ENCODE data around the gene OR1D5. TPM values are rescaled to one million over a fixed set of nuclear protein-coding genes. Genes with fewer than 3 reads are reported as not detected.
"Not testable (repeated sequence)": the region's sequence is repeated elsewhere in the genome, so short reads cannot be mapped to it uniquely, and the experiment has no call there.

The OR1D5 gene
- total RNA-seq, 2 experiments from 2014 or later = not detected

DNA sequence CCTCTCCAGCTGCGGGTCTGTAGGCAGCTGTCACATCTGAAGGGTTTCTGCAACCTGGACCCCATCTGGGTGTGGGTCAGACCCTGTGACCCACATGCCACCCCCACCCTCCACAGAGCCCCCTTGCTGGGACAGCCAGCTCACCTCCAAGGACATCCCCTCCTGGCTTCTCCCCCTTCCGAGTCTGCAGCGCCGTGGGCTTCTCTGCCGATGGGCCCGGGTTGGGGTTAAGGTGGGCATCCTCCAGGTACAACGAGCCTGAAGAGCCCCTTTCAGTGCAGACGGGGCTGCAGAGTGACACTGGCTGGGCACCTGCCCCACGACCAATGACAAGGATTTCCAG, 28.9 kb downstream of the OR1D5 start:
- ATAC-seq (no peak), DNase-seq (no peak)
- Mint-ChIP-seq H3K9me3 (no peaks in the 10 kb centered on the region), H3K36me3 (ENCODE audit: low read depth) (no peaks in the 10 kb centered on the region), H3K4me3 (no peak overlapping the region), H3K27me3 (peaks cover 4% of the 10 kb centered on the region), H3K27ac (no peak overlapping the region), H3K4me1 (ENCODE audit: low read depth) (peaks cover 3% of the 10 kb centered on the region)
- ChIA-PET POLR2A (interaction anchor here (0.8 kb wide), 1 partner anchor 14 kb away, joined by 3 read pairs; no protein-coding TSS in a partner anchor), CTCF (interaction anchor here (1.2 to 2.5 kb wide), 2 partner anchors 8 to 120 kb away, joined by 3 to 6 read pairs; no protein-coding TSS in a partner anchor)
- TF ChIP-seq, protein P1, sequence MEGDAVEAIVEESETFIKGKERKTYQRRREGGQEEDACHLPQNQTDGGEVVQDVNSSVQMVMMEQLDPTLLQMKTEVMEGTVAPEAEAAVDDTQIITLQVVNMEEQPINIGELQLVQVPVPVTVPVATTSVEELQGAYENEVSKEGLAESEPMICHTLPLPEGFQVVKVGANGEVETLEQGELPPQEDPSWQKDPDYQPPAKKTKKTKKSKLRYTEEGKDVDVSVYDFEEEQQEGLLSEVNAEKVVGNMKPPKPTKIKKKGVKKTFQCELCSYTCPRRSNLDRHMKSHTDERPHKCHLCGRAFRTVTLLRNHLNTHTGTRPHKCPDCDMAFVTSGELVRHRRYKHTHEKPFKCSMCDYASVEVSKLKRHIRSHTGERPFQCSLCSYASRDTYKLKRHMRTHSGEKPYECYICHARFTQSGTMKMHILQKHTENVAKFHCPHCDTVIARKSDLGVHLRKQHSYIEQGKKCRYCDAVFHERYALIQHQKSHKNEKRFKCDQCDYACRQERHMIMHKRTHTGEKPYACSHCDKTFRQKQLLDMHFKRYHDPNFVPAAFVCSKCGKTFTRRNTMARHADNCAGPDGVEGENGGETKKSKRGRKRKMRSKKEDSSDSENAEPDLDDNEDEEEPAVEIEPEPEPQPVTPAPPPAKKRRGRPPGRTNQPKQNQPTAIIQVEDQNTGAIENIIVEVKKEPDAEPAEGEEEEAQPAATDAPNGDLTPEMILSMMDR (IDR thresholded peaks at IDR 0.05) = no peak
- intact Hi-C loops (cut with micrococcal nuclease) = no loop called here

DNA sequence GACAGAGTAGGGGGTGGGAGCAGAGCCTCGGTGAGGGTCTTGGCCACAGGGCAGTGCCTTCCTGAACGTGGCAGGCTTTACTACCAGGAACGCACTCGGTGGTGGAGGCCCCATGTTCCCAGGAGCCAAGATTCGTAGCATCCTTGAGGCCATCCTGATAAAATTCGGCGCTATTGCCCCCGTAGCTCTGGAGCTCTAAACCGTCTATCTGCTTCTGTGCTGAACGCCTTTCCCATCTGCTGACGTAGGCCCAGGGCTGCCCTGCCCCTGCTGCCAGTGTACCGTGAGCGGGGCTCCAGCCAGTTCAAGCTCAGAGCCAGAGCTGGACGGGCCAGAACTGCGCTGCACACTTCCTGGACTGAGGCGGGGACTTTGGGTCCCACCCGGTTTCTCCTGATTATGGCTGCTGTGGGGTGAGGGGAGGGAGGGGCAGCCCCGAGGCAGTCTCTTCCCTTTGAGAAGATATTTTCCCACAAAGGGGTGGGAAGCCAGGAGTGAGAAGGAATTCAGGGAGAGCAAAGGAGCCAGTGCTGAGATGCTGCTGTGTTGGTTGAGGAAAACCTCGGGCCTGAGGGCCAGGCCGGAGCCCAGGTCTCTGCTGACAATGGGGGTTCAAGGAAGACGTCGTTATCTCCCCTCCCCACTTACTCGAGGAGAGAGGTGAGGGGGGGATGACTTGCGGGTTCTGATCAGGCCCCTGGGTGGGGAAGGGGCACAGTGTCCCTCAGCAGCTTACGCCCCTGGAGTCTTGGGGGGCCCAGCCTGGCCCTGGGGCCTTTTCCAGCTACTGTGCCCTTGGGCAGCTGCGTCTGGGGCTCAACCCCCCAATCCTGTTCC, 29.4 kb downstream of the OR1D5 start:
- no peak for ATAC-seq
- no peak for DNase-seq
- Mint-ChIP-seq H3K27ac (no peak overlapping the region), H3K4me1 (ENCODE audit: low read depth) (peaks cover 1% of the 10 kb centered on the region), H3K4me3 (no peak overlapping the region), H3K27me3 (peaks cover 2% of the 10 kb centered on the region), H3K9me3 (no peaks in the 10 kb centered on the region), H3K36me3 (ENCODE audit: low read depth) (no peaks in the 10 kb centered on the region)
- CTCF ChIA-PET = interaction anchor here (2.5 kb wide), 1 partner anchor 9 kb away, joined by 6 read pairs; no protein-coding TSS in a partner anchor
- intact Hi-C loops (cut with micrococcal nuclease) = no loop called here
- TF ChIP-seq, protein P1 (IDR thresholded peaks at IDR 0.05) = no peak
- POLR2A ChIA-PET = interaction anchor here (0.8 kb wide), 1 partner anchor 15 kb away, joined by 3 read pairs; no protein-coding TSS in a partner anchor

DNA sequence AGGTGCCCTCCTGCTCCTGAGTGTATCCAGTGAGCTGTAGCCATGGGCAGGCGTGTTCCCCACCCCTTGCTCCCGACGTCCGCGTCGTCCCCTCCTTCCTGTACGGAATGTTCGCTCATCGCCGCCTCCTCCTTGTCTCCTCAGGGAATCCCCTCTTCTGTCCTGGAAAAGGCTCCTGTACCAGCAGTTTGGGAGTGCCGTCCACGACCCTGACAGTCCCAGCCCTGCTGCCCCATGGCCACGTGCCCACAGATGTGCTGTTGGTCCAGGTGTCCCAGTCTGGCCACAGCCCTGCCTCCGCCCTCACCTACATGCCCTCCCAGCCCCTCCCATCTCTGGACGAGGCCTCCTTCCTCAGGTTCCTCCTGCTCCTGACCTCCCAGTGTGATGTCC, 30.2 kb downstream of the OR1D5 start:
- no peak overlapping the region for H3K4me3 Mint-ChIP-seq
- ATAC-seq (no peak), DNase-seq (no peak)
- H3K36me3 Mint-ChIP-seq (ENCODE audit: low read depth) = no peaks in the 10 kb centered on the region
- POLR2A ChIA-PET = no interaction called here
- no peaks in the 10 kb centered on the region for H3K27me3 Mint-ChIP-seq
- intact Hi-C loops (cut with micrococcal nuclease) = no loop called here
- CTCF ChIA-PET = interaction anchor here (2.5 kb wide), 1 partner anchor 10 kb away, joined by 6 read pairs; no protein-coding TSS in a partner anchor
- TF ChIP-seq, protein P1 (IDR thresholded peaks at IDR 0.05) = no peak
- H3K9me3 Mint-ChIP-seq = no peaks in the 10 kb centered on the region
- H3K4me1 Mint-ChIP-seq (ENCODE audit: low read depth) = no peaks in the 10 kb centered on the region
- H3K27ac Mint-ChIP-seq = no peak overlapping the region

DNA sequence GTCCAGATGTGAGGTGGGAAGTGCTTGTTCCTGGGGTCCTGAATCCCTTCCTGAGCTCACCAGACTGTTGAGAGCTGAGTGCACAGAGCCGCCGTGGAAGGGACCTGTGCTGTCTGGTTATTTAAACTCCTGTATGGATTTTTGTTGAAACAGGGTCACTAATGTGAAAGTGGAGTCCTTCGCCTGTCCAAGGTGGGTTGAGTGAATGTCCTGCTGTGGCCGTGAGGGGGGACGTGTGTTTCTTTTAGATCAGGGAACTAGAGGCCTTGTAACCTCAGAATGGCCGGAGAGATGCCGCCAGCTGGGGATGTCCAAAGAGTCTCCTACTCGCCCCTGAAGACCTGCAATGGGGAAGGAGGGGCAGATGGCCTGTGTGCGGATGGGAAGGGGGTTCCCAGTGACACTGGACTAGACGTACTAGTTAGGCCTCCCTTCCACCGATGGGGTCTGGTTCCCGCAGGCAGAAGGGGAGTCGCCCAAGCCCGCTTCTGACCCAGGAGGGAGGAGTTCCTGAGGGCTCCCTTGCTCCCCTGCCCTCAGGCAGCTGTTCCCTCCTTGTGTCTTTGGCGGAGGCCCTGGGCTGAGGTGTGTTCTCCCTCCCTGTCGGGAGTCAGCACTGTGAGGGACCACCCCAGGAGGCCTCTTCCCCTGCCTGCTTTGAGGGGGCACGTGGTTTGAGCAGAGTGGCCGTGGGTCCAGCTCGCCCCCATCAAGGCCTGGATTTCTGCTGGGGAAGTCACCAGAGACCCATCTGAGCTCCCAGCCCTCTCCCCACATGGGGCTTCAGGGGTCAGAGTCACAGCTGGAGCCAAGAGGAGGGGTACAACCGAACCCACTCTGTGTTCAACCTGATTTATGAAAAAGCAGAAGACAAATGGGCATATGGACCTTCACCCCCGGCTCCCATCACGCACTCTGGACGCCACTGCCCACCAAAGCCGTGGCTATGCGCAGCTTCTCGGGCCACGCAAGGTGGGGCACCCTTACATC, 30.9 kb downstream of the OR1D5 start:
- no peaks in the 10 kb centered on the region for H3K36me3 Mint-ChIP-seq (ENCODE audit: low read depth)
- ChIA-PET CTCF (interaction anchor here (2.5 kb wide), 1 partner anchor 10 kb away, joined by 6 read pairs; no protein-coding TSS in a partner anchor), POLR2A (no interaction called here)
- no peak for ATAC-seq
- DNase-seq = no peak
- H3K9me3 Mint-ChIP-seq = no peaks in the 10 kb centered on the region
- H3K4me1 Mint-ChIP-seq (ENCODE audit: low read depth) = no peaks in the 10 kb centered on the region
- TF ChIP-seq, protein P1 (IDR thresholded peaks at IDR 0.05) = no peak
- no peaks in the 10 kb centered on the region for H3K27me3 Mint-ChIP-seq
- intact Hi-C loops (cut with micrococcal nuclease) = no loop called here
- no peak overlapping the region for H3K4me3 Mint-ChIP-seq
- no peak overlapping the region for H3K27ac Mint-ChIP-seq

DNA sequence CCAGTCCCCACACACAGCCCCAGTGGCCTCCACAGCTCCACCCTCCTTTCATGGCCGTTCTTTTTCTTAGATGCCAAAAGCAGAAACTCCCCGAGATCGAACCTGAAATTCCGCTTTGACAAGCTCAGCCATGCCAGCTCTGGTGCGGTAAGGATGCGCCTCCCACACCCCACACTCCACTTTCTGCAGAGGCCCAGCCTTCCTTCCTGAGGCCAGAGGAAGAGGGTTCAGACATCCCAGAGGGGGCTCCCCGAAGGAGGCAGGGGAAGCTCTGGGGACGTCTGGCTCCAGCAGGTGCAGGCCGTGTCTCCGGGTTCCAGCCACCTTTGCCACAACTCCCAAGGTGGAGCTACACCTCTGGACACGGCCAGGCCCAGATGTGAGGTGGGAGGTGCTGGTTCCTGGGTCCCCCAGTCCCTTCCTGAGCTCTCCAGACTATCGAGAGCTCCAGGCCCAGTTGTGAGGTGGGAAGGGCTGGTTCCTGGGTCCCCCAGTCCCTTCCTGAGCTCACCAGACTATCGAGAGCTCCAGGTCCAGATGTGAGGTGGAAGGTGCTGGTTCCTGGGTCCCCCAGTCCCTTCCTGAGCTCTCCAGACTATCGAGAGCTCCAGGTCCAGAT, 32.4 kb downstream of the OR1D5 start:
- ChIA-PET POLR2A (interaction anchor here (0.6 kb wide), 1 partner anchor 56 kb away, joined by 3 read pairs; no protein-coding TSS in a partner anchor), CTCF (interaction anchor here (1.4 to 1.7 kb wide), 2 partner anchors 12 to 18 kb away, joined by 3 read pairs; no protein-coding TSS in a partner anchor)

More for the DNA sequence above, 32.4 kb downstream of the OR1D5 start:
- H3K9me3 Mint-ChIP-seq; H3K36me3 Mint-ChIP-seq (ENCODE audit: low read depth); intact Hi-C loops (cut with micrococcal nuclease); H3K27me3 Mint-ChIP-seq; DNase-seq; H3K4me1 Mint-ChIP-seq (ENCODE audit: low read depth); H3K27ac Mint-ChIP-seq; ATAC-seq; H3K4me3 Mint-ChIP-seq: not testable (repeated sequence)
